ENCODE measurements around the gene HNRNPAB. TPM values are rescaled to one million over a fixed set of nuclear protein-coding genes. Genes with fewer than 3 reads are reported as not detected.

Gene HNRNPAB
- total RNA-seq, 1 donor from 2014 or later = 199 TPM

DNA sequence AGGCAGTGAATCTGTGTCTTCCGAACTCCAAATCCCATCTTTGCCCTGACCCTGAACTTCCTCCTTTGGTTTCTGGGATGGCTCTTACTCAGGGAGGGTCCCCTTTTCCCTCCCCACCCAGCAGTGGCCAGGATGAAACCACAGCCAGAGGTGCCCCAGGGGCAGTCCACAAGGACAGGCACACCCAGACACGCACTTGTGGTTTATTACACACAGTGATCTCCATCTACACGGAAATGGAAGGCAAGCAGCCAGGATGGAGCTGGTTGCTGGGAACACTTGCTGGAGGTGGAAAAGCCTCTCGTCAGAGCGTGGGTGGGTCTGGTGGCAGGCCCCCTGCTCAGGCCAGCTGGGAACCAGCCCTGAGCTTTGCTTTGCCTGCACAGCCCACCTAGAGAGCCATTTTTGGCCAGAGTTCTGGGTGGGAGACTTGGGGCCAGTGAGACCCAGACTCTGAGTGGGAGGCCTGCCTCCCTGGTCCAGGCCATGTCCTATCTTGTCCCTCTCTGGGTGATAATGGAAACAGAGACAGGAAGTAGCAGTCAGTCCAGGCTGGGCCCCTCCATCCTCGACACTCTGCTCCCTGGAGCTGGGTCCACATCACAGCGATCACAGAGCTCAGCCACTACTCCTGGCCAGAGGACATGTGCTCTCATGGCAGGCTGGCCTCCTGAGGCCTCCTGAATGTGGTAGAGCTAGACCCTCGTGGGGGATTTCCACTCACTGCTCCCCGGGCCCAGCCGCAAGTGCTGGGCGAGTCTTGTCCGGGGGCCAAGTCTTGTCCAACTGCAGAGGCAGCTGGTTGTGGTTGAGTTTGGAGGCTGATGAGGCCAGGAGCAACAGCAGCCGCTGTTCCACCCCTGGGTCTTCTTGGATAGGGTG, 33.3 kb downstream of the HNRNPAB start:
- Histone ChIP-seq H3K36me3 (ENCODE audit: insufficient read depth, low read length) (no peaks in the 10 kb centered on the region), H3K4me2 (ENCODE audit: low read length) (no peak overlapping the region), H2AFZ (ENCODE audit: low read depth, low read length) (no peak overlapping the region), H3K27me3 (ENCODE audit: insufficient read depth, low read length) (no peaks in the 10 kb centered on the region), H3K4me1 (ENCODE audit: insufficient read depth, low read length) (peaks cover 4% of the 10 kb centered on the region), H3K4me3 (ENCODE audit: insufficient read depth, low read depth, low read length) (no peak overlapping the region), H4K20me1 (ENCODE audit: insufficient read depth, low read length) (no peaks in the 10 kb centered on the region), H3K27ac (ENCODE audit: low read depth, low read length) (no peak overlapping the region), H3K9ac (ENCODE audit: low read length) (no peak overlapping the region), H3K9me3 (ENCODE audit: insufficient read depth, low read depth, low read length) (no peaks in the 10 kb centered on the region), H3K79me2 (ENCODE audit: insufficient read depth, low read length) (no peaks in the 10 kb centered on the region)
- peaks cover 2% of the 10 kb centered on the region for H3K27me3 Mint-ChIP-seq (ENCODE audit: low read depth, unreplicated experiment)
- H3K4me3 Mint-ChIP-seq (ENCODE audit: unreplicated experiment) = no peak overlapping the region
- H3K9me3 Mint-ChIP-seq (ENCODE audit: unreplicated experiment) = no peaks in the 10 kb centered on the region
- no peaks in the 10 kb centered on the region for H3K36me3 Mint-ChIP-seq (ENCODE audit: low read depth, unreplicated experiment)
- peak; percentile 48 for DNase-seq (ENCODE audit: low read depth)
- H3K27ac Mint-ChIP-seq (ENCODE audit: unreplicated experiment) = no peak overlapping the region
- FAIRE-seq = no peak
- no peak for TF ChIP-seq EZH2 (IDR thresholded peaks at IDR 0.05; ENCODE audit: insufficient read depth, low read length)
- TF ChIP-seq, protein P1, sequence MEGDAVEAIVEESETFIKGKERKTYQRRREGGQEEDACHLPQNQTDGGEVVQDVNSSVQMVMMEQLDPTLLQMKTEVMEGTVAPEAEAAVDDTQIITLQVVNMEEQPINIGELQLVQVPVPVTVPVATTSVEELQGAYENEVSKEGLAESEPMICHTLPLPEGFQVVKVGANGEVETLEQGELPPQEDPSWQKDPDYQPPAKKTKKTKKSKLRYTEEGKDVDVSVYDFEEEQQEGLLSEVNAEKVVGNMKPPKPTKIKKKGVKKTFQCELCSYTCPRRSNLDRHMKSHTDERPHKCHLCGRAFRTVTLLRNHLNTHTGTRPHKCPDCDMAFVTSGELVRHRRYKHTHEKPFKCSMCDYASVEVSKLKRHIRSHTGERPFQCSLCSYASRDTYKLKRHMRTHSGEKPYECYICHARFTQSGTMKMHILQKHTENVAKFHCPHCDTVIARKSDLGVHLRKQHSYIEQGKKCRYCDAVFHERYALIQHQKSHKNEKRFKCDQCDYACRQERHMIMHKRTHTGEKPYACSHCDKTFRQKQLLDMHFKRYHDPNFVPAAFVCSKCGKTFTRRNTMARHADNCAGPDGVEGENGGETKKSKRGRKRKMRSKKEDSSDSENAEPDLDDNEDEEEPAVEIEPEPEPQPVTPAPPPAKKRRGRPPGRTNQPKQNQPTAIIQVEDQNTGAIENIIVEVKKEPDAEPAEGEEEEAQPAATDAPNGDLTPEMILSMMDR (IDR thresholded peaks at IDR 0.05; ENCODE audit: insufficient read depth, low read depth, low read length) = no peak
- no peaks in the 10 kb centered on the region for H3K4me1 Mint-ChIP-seq (ENCODE audit: low read depth, unreplicated experiment)

DNA sequence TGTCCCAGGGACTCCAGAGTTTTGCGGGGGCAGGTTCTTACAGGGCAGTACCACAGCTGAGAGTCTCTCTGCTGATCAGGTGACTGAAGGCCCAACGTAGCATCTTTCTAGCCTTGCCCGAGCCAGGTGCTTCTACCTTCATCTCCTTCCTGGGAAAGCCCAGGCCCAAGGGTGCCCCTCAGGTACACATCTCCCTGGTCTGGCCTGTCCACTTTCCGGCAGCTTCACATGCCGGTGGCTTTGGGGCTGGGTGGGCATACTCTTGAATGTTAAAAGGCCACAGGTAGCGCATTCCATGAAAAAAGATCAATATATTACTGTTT, 33.9 kb downstream of the HNRNPAB start:
- H3K9me3 ChIP-seq (ENCODE audit: insufficient read depth, low read depth, low read length) = no peaks in the 10 kb centered on the region
- H2AFZ ChIP-seq (ENCODE audit: low read depth, low read length) = no peak overlapping the region
- Mint-ChIP-seq H3K36me3 (ENCODE audit: low read depth, unreplicated experiment) (no peaks in the 10 kb centered on the region), H3K27me3 (ENCODE audit: low read depth, unreplicated experiment) (peaks cover 2% of the 10 kb centered on the region), H3K4me3 (ENCODE audit: unreplicated experiment) (no peak overlapping the region), H3K27ac (ENCODE audit: unreplicated experiment) (no peak overlapping the region), H3K9me3 (ENCODE audit: unreplicated experiment) (no peaks in the 10 kb centered on the region), H3K4me1 (ENCODE audit: low read depth, unreplicated experiment) (no peaks in the 10 kb centered on the region)
- no peaks in the 10 kb centered on the region for H4K20me1 ChIP-seq (ENCODE audit: insufficient read depth, low read length)
- DNase-seq (ENCODE audit: low read depth) (no peak), FAIRE-seq (no peak)
- TF ChIP-seq, protein P1 (IDR thresholded peaks at IDR 0.05; ENCODE audit: insufficient read depth, low read depth, low read length) = no peak
- TF ChIP-seq EZH2 (IDR thresholded peaks at IDR 0.05; ENCODE audit: insufficient read depth, low read length) = no peak
- no peak overlapping the region for H3K4me3 ChIP-seq (ENCODE audit: insufficient read depth, low read depth, low read length)
- H3K9ac ChIP-seq (ENCODE audit: low read length) = no peak overlapping the region
- no peak overlapping the region for H3K4me2 ChIP-seq (ENCODE audit: low read length)
- H3K36me3 ChIP-seq (ENCODE audit: insufficient read depth, low read length) = no peaks in the 10 kb centered on the region
- H3K79me2 ChIP-seq (ENCODE audit: insufficient read depth, low read length) = no peaks in the 10 kb centered on the region
- no peak overlapping the region for H3K27ac ChIP-seq (ENCODE audit: low read depth, low read length)
- no peaks in the 10 kb centered on the region for H3K4me1 ChIP-seq (ENCODE audit: insufficient read depth, low read length)
- no peaks in the 10 kb centered on the region for H3K27me3 ChIP-seq (ENCODE audit: insufficient read depth, low read length)
